CD4-positive, alpha-beta T cell treated with Interleukin-6 for 4 hours (primary cell): Measurements from ENCODE around the gene SMYD2.

ENCODE experiments used
- DNase-seq: peaks from one replicate; pipeline ENCODE4 v3.0.0-alpha.2; 2020; ENCODE audit warnings: mixed read lengths

SMYD2 gene

GRCh38 chr1:214303141-214303930, 22.4 kb downstream of the SMYD2 start:
- DNase-seq = no peak

- no peak for DNase-seq
Measured at GRCh38 chr1:214305164-214305751, 24.3 kb downstream of the SMYD2 start.

- DNase-seq = no peak
Measured at GRCh38 chr1:214306269-214306668, 25.3 kb downstream of the SMYD2 start.

GRCh38 chr1:214310010-214310409, 29.1 kb downstream of the SMYD2 start:
- no peak for DNase-seq

- no peak for DNase-seq
Measured at GRCh38 chr1:214310777-214311690, 30.1 kb downstream of the SMYD2 start.

GRCh38 chr1:214312530-214313051, 31.6 kb downstream of the SMYD2 start:
- DNase-seq = no peak

GRCh38 chr1:214314178-214314843, 33.4 kb downstream of the SMYD2 start:
- no peak for DNase-seq

- DNase-seq = no peak
Measured at GRCh38 chr1:214316593-214316992, 35.6 kb downstream of the SMYD2 start.

- no peak for DNase-seq
Measured at GRCh38 chr1:214317300-214317699, 36.3 kb downstream of the SMYD2 start.

- no peak for DNase-seq
Measured at GRCh38 chr1:214317734-214318133, 36.8 kb downstream of the SMYD2 start.

- no peak for DNase-seq
Measured at GRCh38 chr1:214318356-214318755, 37.4 kb downstream of the SMYD2 start.

GRCh38 chr1:214318956-214319736, 38.2 kb downstream of the SMYD2 start:
- DNase-seq = no peak

GRCh38 chr1:214319938-214320337, 39.0 kb downstream of the SMYD2 start:
- DNase-seq = no peak

GRCh38 chr1:214321705-214322453, 40.9 kb downstream of the SMYD2 start:
- no peak for DNase-seq

GRCh38 chr1:214324896-214325800, 44.2 kb downstream of the SMYD2 start:
- DNase-seq = no peak

- DNase-seq = no peak
Measured at GRCh38 chr1:214326406-214326805, 45.4 kb downstream of the SMYD2 start.

- no peak for DNase-seq
Measured at GRCh38 chr1:214327514-214327913, 46.6 kb downstream of the SMYD2 start.

- DNase-seq = peak; percentile 82
Measured at GRCh38 chr1:214328770-214329469, 48.0 kb downstream of the SMYD2 start.
